Uterus (tissue), 4 donors: ENCODE results near the gene METTL14. TPM values are rescaled to one million over a fixed set of nuclear protein-coding genes. Genes with fewer than 3 reads are reported as not detected.

Source experiments
- DNase-seq, 2 donors: peaks; one replicate each; pipeline ENCODE4 v3.0.0-alpha.2; 2019 to 2020
- H3K27ac ChIP-seq, 2 donors: fragments of 200-600 bp; sonication (generic); 1 replicate in 1 of 2; 2 replicates in 1 of 2; pipeline ENCODE4 v1.5.1; 2016 to 2018
- H3K27me3 ChIP-seq, 2 donors: fragments of 200-600 bp; sonication (generic); one replicate each; pipeline ENCODE4 v1.5.1; 2018 to 2019; ENCODE audit warnings: control low read depth in 1 of 2
- H3K36me3 ChIP-seq, 2 donors: fragments of 200-600 bp; sonication (generic); one replicate each; pipeline ENCODE4 v1.5.1; 2019; ENCODE audit warnings: control low read depth in 1 of 2
- H3K4me1 ChIP-seq, 2 donors: fragments of 200-600 bp; sonication (generic); one replicate each; pipeline ENCODE4 v1.5.1; 2018 to 2019; ENCODE audit warnings: control low read depth in 1 of 2
- H3K4me3 ChIP-seq, 2 donors: fragments of 200-600 bp; sonication (generic); 1 replicate in 1 of 2; 2 replicates in 1 of 2; pipeline ENCODE4 v1.5.1; 2018 to 2019; ENCODE audit warnings: mild to moderate bottlenecking in 1 of 2
- H3K9me3 ChIP-seq, 2 donors: fragments of 200-600 bp; sonication (generic); one replicate each; pipeline ENCODE4 v1.5.1; 2019; ENCODE audit warnings: control low read depth in 1 of 2
- POLR2A ChIP-seq, 2 donors: fragments of 450-650 bp; IDR thresholded peaks; one replicate each; pipeline ENCODE4 v1.6.1; 2016; ENCODE audit warnings: antibody characterized with exemption in 2 of 2, mild to moderate bottlenecking in 1 of 2, moderate library complexity in 1 of 2
- intact Hi-C: fragments of 100-400 bp; cut with DNase I; formaldehyde crosslinking; loops from one replicate; pipeline ENCODE4 v1.15.1; 2023; ENCODE audit warnings: low total_unique reads
- small RNA-seq: library from RNA; depleted of rRNA; stranded (forward); fragments of <200 nt; gene quantifications from one replicate; pipeline ENCODE3, GENCODE V24; 2016
- total RNA-seq, 4 donors: library from RNA; depleted of rRNA in 3 of 4; stranded (reverse); fragments of >200 nt in 3 of 4; gene quantifications; one replicate each; pipeline versions ENCODE4 v1.1.0 to v1.2.4, GENCODE V29; 2014 to 2023
- TF ChIP-seq, protein P1 (sequence below), 4 experiments: fragments of 200-600 bp in 2 of 4; fragments of 450-650 bp in 2 of 4; sonication (generic) in 2 of 4; IDR thresholded peaks; one replicate each; pipeline ENCODE4 v1.5.1; 2016 to 2019; ENCODE audit warnings: antibody characterized with exemption in 4 of 4, mild to moderate bottlenecking in 2 of 4, moderate library complexity in 1 of 4
- donor health status: DM: yes; HTN: yes; CAD: no.

METTL14 gene
- total RNA-seq, 4 donors from 2014 or later = 2.3 to 92.6 (median 33.7) TPM

DNA sequence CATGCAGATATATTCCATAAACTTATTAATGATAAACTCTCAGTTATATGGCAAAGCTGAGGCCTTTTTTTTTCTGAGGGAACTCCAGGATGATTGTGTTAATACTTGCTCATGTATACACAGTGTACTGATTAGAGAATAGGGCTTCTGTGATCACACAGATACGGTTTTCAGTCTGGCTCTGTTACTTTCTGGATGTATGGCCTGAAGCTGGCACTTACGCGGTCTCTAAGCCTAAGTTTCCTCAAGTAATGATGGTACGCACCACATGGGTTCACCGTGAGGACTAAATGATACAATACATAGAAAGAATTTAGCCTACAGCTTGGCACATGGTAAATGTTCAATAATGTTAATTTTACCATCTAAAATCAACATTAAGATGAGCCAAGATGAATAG, 77.0 kb downstream of the METTL14 start:
- Histone ChIP-seq H3K4me3 (no peak overlapping the region), H3K4me1 (peaks cover 1 to 36% of the 10 kb centered on the region in 2 donors), H3K27ac (peak overlapping the region; percentile 86 to 97), H3K27me3 (no peaks in the 10 kb centered on the region), H3K9me3 (no peaks in the 10 kb centered on the region), H3K36me3 (no peaks in the 10 kb centered on the region)
- TF ChIP-seq POLR2A (IDR thresholded peaks at IDR 0.05) = no peak
- TF ChIP-seq, protein P1, sequence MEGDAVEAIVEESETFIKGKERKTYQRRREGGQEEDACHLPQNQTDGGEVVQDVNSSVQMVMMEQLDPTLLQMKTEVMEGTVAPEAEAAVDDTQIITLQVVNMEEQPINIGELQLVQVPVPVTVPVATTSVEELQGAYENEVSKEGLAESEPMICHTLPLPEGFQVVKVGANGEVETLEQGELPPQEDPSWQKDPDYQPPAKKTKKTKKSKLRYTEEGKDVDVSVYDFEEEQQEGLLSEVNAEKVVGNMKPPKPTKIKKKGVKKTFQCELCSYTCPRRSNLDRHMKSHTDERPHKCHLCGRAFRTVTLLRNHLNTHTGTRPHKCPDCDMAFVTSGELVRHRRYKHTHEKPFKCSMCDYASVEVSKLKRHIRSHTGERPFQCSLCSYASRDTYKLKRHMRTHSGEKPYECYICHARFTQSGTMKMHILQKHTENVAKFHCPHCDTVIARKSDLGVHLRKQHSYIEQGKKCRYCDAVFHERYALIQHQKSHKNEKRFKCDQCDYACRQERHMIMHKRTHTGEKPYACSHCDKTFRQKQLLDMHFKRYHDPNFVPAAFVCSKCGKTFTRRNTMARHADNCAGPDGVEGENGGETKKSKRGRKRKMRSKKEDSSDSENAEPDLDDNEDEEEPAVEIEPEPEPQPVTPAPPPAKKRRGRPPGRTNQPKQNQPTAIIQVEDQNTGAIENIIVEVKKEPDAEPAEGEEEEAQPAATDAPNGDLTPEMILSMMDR (IDR thresholded peaks at IDR 0.05) = no peak
- intact Hi-C loops = loop anchor here (10.0 kb wide), 1 partner anchor 123 kb away; the partner anchor contains the start of gene SYNPO2
- no peak for DNase-seq

DNA sequence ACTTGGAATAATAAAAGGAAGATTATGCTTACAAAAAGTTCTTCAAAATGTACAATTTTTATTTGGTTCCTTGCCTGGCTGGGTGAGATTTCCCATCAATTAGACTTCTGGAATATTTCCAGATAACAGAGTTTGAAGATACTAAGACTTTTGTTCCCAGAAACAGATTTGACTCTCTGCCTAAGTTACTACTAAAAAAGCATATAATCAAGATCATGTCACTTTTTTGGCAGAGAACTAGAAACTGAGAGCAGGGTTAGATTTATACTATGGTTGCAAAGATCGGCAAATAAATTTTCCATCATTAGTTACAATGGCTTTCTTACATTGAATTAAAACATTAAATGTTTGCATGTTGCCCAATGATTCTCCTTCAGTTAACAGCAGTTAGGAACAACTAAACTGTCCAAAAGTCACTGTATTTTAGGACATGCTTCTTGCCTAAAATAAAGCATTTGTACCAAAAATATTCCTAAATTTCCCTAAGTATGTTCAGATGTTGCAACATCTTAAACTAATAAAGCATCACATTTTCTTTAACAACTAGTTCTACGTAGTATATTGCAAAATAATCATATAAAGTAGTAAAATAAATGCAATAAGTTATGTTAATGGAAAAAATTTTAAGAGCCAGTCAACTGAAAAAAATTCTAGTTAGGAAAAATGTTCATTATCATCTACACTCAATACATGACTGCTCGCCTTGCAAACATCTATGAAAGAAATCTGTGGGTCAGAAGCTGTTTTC, 77.7 kb downstream of the METTL14 start:
- Histone ChIP-seq H3K36me3 (no peaks in the 10 kb centered on the region), H3K27me3 (no peaks in the 10 kb centered on the region), H3K27ac (peak overlapping the region; percentile 86 to 97), H3K4me1 (peaks cover 0 to 36% of the 10 kb centered on the region in 2 donors), H3K9me3 (no peaks in the 10 kb centered on the region), H3K4me3 (no peak overlapping the region)
- no peak for TF ChIP-seq POLR2A (IDR thresholded peaks at IDR 0.05)
- TF ChIP-seq, protein P1 (IDR thresholded peaks at IDR 0.05) = no peak
- intact Hi-C loops = loop anchor here (10.0 kb wide), 1 partner anchor 122 kb away; the partner anchor contains the start of gene SYNPO2
- no peak for DNase-seq

Small RNAs within 50 kb of the gene (small RNA-seq; reads per million reads assigned to genes)
- not detected for gene SEPT14P4

Other genes starting within 250 kb of the METTL14 start
- gene SEC24D, start 150.7 kb downstream of the METTL14 start, total RNA-seq = 100 to 1,000 TPM in 1 of 4 donors, 10 to 100 TPM in 3; 26.1 to 107 (median 61.0) TPM
- 100 to 1,000 TPM; 144 to 400 (median 228) TPM for gene SYNPO2, start 203.5 kb downstream of the METTL14 start, total RNA-seq